GM12878 (cell line): Measurements from ENCODE around the gene FOXF1. TPM values are rescaled to one million over a fixed set of nuclear protein-coding genes. Genes with fewer than 3 reads are reported as not detected.
A peak's percentile ranks its signal among the peaks of the same experiment; 100 is the strongest.

Experiments used
- BCL11A ChIP-seq: IDR thresholded peaks from 2 replicates; pipeline ENCODE4 v1.6.1; 2011; ENCODE audit warnings: low read depth, low read length
- BRCA1 ChIP-seq: IDR thresholded peaks from 2 replicates; pipeline ENCODE4 v1.6.1; 2011; ENCODE audit warnings: low read depth, low read length, improper control_type of control experiment
- CHD1 ChIP-seq: IDR thresholded peaks from 2 replicates; pipeline ENCODE4 v1.6.1; 2012; ENCODE audit warnings: low read depth, low read length, improper control_type of control experiment
- CHD4 ChIP-seq: fragments of 200-600 bp; sonication (generic); IDR thresholded peaks from 2 replicates; pipeline ENCODE4 v1.6.1; 2016; ENCODE audit warnings: mild to moderate bottlenecking
- DPF2 ChIP-seq: fragments of 450-650 bp; IDR thresholded peaks from 2 replicates; pipeline ENCODE4 v1.6.1; 2017; ENCODE audit warnings: mild to moderate bottlenecking
- EED ChIP-seq: sonication (generic); IDR thresholded peaks from 2 replicates; pipeline ENCODE4 v1.6.1; 2016; ENCODE audit warnings: antibody characterized with exemption, low read depth
- ESRRA ChIP-seq: IDR thresholded peaks from 2 replicates; pipeline ENCODE4 v1.6.1; 2012; ENCODE audit warnings: mild to moderate bottlenecking, low read length, improper control_type of control experiment
- HDGF ChIP-seq: fragments of 450-650 bp; IDR thresholded peaks from 2 replicates; pipeline ENCODE4 v1.6.1; 2016; ENCODE audit warnings: antibody characterized with exemption
- IKZF2 ChIP-seq, 2 experiments: fragments of 450-650 bp; IDR thresholded peaks; 2 replicates each; pipeline ENCODE4 v1.6.1; 2017; ENCODE audit warnings: mild to moderate bottlenecking in 2 of 2, moderate library complexity in 2 of 2
- KDM1A ChIP-seq: fragments of 200-600 bp; sonication (generic); IDR thresholded peaks from 2 replicates; pipeline ENCODE4 v1.6.1; 2016; ENCODE audit warnings: borderline replicate concordance
- NBN ChIP-seq: fragments of 450-650 bp; IDR thresholded peaks from 2 replicates; pipeline ENCODE4 v1.6.1; 2016
- NR2C1 ChIP-seq: fragments of 450-650 bp; IDR thresholded peaks from 2 replicates; pipeline ENCODE4 v1.6.1; 2017; ENCODE audit warnings: antibody characterized with exemption, mild to moderate bottlenecking, moderate library complexity
- POLR2AphosphoS5 ChIP-seq: IDR thresholded peaks from 2 replicates; pipeline ENCODE4 v1.6.1; 2011; ENCODE audit warnings: mild to moderate bottlenecking, low read length, inconsistent platforms
- RAD21 ChIP-seq: IDR thresholded peaks from 2 replicates; pipeline ENCODE4 v1.6.1; 2011; ENCODE audit warnings: mild to moderate bottlenecking, low read depth, low read length, moderate library complexity; ENCODE audit not compliant: insufficient read depth
- RB1 ChIP-seq: fragments of 450-650 bp; formaldehyde crosslinking; IDR thresholded peaks from 2 replicates; pipeline ENCODE4 v1.6.1; 2017; ENCODE audit warnings: mild to moderate bottlenecking, borderline replicate concordance
- RFX5 ChIP-seq: IDR thresholded peaks from 2 replicates; pipeline ENCODE4 v1.6.1; 2011; ENCODE audit warnings: low read depth, low read length, improper control_type of control experiment
- SIN3A ChIP-seq: IDR thresholded peaks from 2 replicates; pipeline ENCODE4 v1.6.1; 2012; ENCODE audit warnings: low read depth, low read length, improper control_type of control experiment
- SMARCA5 ChIP-seq: fragments of 450-650 bp; IDR thresholded peaks from 2 replicates; pipeline ENCODE4 v1.6.1; 2017; ENCODE audit warnings: mild to moderate bottlenecking
- STAT1 ChIP-seq: fragments of 450-650 bp; conservative IDR thresholded peaks from 2 replicates; pipeline ENCODE4 v1.6.1; 2014; ENCODE audit warnings: antibody characterized with exemption, mild to moderate bottlenecking
- STAT3 ChIP-seq: IDR thresholded peaks from 2 replicates; pipeline ENCODE4 v1.6.1; 2011; ENCODE audit warnings: low read depth, low read length, improper control_type of control experiment
- SUZ12 ChIP-seq: fragments of 200-600 bp; sonication (generic); IDR thresholded peaks from one replicate; pipeline ENCODE4 v1.6.1; 2018; ENCODE audit warnings: antibody characterized with exemption, mild to moderate bottlenecking; ENCODE audit not compliant: unreplicated experiment
- polyA plus RNA-seq, 11 experiments: library from polyadenylated mRNA; depleted of rRNA in 4 of 11; unstranded in 6 of 11; stranded (reverse) in 5 of 11; fragments of >200 nt; fragmentation: Nextera tagmentation in 4 of 11; fragmentation: Illumina TruSeq in 1 of 11; extraction: Ambion mirVana in 4 of 11; extraction: Trizol in 1 of 11; gene quantifications; 1 replicate in 1 of 11; 2 replicates in 10 of 11; pipeline versions ENCODE4 v1.2.1 to v1.2.3, GENCODE V29; 2011 to 2016; ENCODE audit warnings: inconsistent platforms in 2 of 11, missing spikeins in 2 of 11, low read depth in 1 of 11
- total RNA-seq, 4 experiments: library from RNA; depleted of rRNA in 3 of 4; stranded (reverse); fragments of >200 nt in 3 of 4; fragmentation: Illumina TruSeq in 1 of 4; extraction: Trizol in 1 of 4; gene quantifications; 2 replicates each; pipeline versions ENCODE4 v1.2.1 to v1.2.3, GENCODE V29; 2013 to 2021
- TF ChIP-seq, protein P1 (sequence below): IDR thresholded peaks from 2 replicates; pipeline ENCODE4 v1.6.1; 2012; ENCODE audit warnings: low read depth, low read length, improper control_type of control experiment
- TF ChIP-seq, protein P2 (sequence below): IDR thresholded peaks from 2 replicates; pipeline ENCODE4 v1.6.1; 2011; ENCODE audit warnings: mild to moderate bottlenecking, low read depth, low read length, moderate library complexity; ENCODE audit not compliant: insufficient replicate concordance
- TF ChIP-seq, protein P3 (sequence below): fragments of 450-650 bp; IDR thresholded peaks from 2 replicates; pipeline ENCODE4 v1.6.1; 2016; ENCODE audit warnings: mild to moderate bottlenecking, moderate library complexity, borderline replicate concordance
- TF ChIP-seq, protein P4 (sequence below): fragments of 450-650 bp; IDR thresholded peaks from 2 replicates; pipeline ENCODE4 v1.6.1; 2016; ENCODE audit warnings: mild to moderate bottlenecking

FOXF1 gene
- total and polyA plus RNA-seq, 10 of the 15 experiments (the other 5 are each of a cell fraction or from before 2014, with no cell fraction given) = 0.01 TPM; not detected in 9

DNA sequence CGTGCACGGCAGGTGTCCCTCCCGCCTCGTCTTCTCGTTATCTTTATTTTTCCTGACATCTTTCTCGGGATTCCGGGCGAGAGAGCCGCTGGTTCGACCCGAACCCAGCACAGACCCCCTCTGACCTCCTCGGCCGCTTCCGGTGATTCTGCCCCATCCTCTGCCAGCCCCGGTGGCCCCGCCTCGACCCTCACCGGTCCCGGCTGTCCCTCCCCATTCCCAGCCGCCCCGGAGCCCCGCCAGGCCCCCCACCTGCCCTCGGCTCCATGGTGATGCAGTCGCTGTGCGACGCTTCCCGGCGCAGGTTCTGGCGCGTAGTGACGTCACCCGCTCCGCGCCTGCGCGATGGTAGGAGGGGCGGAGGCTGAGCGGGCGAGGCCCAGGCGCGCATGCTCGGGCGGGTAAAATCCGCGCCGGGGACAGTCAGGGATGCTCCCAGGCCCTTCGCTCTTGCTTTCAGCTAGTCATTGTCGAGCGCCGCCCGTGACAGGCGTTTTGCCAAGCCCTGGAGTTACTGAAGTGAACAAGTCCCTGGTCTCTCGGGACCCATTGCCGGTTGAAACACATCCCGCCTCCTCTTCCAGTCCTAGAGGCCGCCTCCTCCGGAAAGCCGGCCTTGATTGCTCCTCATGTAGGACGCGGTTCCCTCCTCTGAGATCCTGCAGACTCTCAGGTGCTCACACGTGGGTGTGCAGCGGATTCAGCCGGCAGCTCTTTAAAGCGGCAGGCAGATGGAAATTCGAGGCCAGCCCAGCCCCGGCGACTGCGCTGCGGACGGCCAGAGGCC lies 44.8 kb downstream of the FOXF1 start, which contains the start of gene MTHFSD (continued):
- TF ChIP-seq RFX5 = peak; percentile 34; the same call in 1 of the 2 replicates
- no peak for TF ChIP-seq ESRRA
- TF ChIP-seq BCL11A = no peak
- 0 out of 2 replicates have a peak, but pooled peaks have one; percentile 23 for TF ChIP-seq HDGF
- TF ChIP-seq NBN = peak; percentile 99
- no peak for TF ChIP-seq SUZ12
- TF ChIP-seq POLR2AphosphoS5 = peak; percentile 82; the same call in 1 of the 2 replicates
- TF ChIP-seq, protein P1, sequence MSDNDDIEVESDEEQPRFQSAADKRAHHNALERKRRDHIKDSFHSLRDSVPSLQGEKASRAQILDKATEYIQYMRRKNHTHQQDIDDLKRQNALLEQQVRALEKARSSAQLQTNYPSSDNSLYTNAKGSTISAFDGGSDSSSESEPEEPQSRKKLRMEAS = 0 out of 2 replicates have a peak, but pooled peaks have one; percentile 18
- TF ChIP-seq, protein P2, sequence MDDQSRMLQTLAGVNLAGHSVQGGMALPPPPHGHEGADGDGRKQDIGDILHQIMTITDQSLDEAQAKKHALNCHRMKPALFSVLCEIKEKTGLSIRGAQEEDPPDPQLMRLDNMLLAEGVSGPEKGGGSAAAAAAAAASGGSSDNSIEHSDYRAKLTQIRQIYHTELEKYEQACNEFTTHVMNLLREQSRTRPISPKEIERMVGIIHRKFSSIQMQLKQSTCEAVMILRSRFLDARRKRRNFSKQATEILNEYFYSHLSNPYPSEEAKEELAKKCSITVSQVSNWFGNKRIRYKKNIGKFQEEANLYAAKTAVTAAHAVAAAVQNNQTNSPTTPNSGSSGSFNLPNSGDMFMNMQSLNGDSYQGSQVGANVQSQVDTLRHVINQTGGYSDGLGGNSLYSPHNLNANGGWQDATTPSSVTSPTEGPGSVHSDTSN = no peak
- no peak for TF ChIP-seq CHD1
- peak; percentile 96 for TF ChIP-seq SMARCA5
- TF ChIP-seq, protein P3, sequence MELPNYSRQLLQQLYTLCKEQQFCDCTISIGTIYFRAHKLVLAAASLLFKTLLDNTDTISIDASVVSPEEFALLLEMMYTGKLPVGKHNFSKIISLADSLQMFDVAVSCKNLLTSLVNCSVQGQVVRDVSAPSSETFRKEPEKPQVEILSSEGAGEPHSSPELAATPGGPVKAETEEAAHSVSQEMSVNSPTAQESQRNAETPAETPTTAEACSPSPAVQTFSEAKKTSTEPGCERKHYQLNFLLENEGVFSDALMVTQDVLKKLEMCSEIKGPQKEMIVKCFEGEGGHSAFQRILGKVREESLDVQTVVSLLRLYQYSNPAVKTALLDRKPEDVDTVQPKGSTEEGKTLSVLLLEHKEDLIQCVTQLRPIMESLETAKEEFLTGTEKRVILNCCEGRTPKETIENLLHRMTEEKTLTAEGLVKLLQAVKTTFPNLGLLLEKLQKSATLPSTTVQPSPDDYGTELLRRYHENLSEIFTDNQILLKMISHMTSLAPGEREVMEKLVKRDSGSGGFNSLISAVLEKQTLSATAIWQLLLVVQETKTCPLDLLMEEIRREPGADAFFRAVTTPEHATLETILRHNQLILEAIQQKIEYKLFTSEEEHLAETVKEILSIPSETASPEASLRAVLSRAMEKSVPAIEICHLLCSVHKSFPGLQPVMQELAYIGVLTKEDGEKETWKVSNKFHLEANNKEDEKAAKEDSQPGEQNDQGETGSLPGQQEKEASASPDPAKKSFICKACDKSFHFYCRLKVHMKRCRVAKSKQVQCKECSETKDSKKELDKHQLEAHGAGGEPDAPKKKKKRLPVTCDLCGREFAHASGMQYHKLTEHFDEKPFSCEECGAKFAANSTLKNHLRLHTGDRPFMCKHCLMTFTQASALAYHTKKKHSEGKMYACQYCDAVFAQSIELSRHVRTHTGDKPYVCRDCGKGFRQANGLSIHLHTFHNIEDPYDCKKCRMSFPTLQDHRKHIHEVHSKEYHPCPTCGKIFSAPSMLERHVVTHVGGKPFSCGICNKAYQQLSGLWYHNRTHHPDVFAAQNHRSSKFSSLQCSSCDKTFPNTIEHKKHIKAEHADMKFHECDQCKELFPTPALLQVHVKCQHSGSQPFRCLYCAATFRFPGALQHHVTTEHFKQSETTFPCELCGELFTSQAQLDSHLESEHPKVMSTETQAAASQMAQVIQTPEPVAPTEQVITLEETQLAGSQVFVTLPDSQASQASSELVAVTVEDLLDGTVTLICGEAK = no peak
- no peak for TF ChIP-seq RAD21
- TF ChIP-seq NR2C1 = peak; percentile 24; the same call in 1 of the 2 replicates
- TF ChIP-seq STAT3 = no peak
- peak in 1 of 2 experiments; percentile 12; a peak in 1 of 4 replicates for TF ChIP-seq IKZF2 (IDR thresholded peaks at IDR 0.05)
- TF ChIP-seq SIN3A = no peak
- TF ChIP-seq CHD4 = no peak
- TF ChIP-seq EED = no peak
- no peak for TF ChIP-seq KDM1A
- no peak for TF ChIP-seq STAT1
- peak; percentile 63; the same call in 1 of the 2 replicates for TF ChIP-seq RB1
- no peak for TF ChIP-seq DPF2
- TF ChIP-seq BRCA1 = peak; percentile 47
- TF ChIP-seq, protein P4, sequence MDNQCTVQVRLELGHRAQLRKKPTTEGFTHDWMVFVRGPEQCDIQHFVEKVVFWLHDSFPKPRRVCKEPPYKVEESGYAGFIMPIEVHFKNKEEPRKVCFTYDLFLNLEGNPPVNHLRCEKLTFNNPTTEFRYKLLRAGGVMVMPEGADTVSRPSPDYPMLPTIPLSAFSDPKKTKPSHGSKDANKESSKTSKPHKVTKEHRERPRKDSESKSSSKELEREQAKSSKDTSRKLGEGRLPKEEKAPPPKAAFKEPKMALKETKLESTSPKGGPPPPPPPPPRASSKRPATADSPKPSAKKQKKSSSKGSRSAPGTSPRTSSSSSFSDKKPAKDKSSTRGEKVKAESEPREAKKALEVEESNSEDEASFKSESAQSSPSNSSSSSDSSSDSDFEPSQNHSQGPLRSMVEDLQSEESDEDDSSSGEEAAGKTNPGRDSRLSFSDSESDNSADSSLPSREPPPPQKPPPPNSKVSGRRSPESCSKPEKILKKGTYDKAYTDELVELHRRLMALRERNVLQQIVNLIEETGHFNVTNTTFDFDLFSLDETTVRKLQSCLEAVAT = peak; percentile 89
